Omental fat pad (tissue), 4 donors: Measurements from ENCODE around the gene GPRIN3. TPM values are rescaled to one million over a fixed set of nuclear protein-coding genes. Genes with fewer than 3 reads are reported as not detected.

Source experiments
- ATAC-seq: fragments of 150-250 bp; one replicate; pipeline ENCODE4 v1.9.1; 2016; ENCODE audit warnings: mild to moderate bottlenecking, moderate library complexity; ENCODE audit not compliant: low FRiP score
- DNase-seq: peaks from one replicate; pipeline ENCODE4 v3.0.0-alpha.2; 2019; ENCODE audit warnings: low spot score
- CTCF ChIP-seq, 3 donors: fragments of 450-650 bp; IDR thresholded peaks; one replicate each; pipeline ENCODE4 v1.5.1; 2016 to 2017; ENCODE audit warnings: antibody characterized with exemption in 3 of 3, mild to moderate bottlenecking in 3 of 3, moderate library complexity in 2 of 3
- total RNA-seq, 4 donors: library from RNA; depleted of rRNA; stranded (reverse); fragments of >200 nt; gene quantifications; one replicate each; pipeline ENCODE4 v1.1.0, GENCODE V29; 2016

GPRIN3 gene
- total RNA-seq, 4 donors from 2014 or later, result 3.3 to 19.3 (median 14.7) TPM

GRCh38 chr4:89253935-89254334 lies 53.7 kb downstream of the GPRIN3 start:
- DNase-seq, result no peak
- ATAC-seq, result no peak
- no peak for TF ChIP-seq CTCF (IDR thresholded peaks at IDR 0.05)

- no peak for ATAC-seq
- DNase-seq, result no peak
- TF ChIP-seq CTCF (IDR thresholded peaks at IDR 0.05), result no peak
Measured at GRCh38 chr4:89253311-89253710, 54.3 kb downstream of the GPRIN3 start.

DNA sequence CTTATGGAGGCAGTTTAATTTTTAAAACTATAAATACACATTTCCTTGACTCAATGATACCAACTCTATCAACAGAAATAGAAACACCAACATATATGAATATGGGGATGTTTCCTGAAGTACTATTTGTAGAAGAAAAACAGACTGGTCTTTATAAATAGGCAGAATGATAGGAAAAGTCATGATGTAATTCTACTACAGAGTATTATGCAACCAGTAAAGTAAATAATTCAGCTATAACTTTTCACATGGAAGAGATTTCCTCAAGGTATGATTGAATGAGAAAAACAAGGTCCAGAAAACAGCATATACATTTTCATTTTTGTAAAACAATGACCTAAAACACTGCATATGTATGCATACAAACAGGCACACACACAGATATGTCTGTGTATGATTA lies 56.2 kb downstream of the GPRIN3 start:
- ATAC-seq, result no peak
- no peak for TF ChIP-seq CTCF (IDR thresholded peaks at IDR 0.05)
- no peak for DNase-seq

- TF ChIP-seq CTCF (IDR thresholded peaks at IDR 0.05), result no peak
- no peak for DNase-seq
- no peak for ATAC-seq
Measured at GRCh38 chr4:89249716-89250361, 57.8 kb downstream of the GPRIN3 start.

DNA sequence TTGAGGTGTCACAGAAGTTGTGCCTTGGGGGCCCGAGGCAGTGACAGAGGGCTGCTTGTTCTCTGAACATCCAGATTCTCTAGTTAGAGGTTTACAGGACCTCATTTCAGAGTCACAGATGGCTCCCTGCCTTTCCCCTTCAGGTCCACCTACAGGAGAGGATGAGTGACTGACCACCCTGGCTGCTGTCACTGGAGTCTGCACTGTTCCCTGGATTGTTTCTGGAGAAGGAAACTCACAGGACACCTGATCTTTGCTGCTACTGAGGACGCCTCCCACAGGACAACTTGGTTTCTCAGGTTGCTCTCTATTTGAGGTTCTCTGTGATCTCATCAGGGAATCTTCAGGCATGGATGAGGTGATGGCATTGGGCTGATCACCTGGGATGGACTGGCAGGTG lies 58.3 kb downstream of the GPRIN3 start:
- DNase-seq (no peak), ATAC-seq (no peak)
- TF ChIP-seq CTCF (IDR thresholded peaks at IDR 0.05), result no peak

- ATAC-seq (no peak), DNase-seq (no peak)
- no peak for TF ChIP-seq CTCF (IDR thresholded peaks at IDR 0.05)
Measured at GRCh38 chr4:89248879-89249281, 58.7 kb downstream of the GPRIN3 start.

- TF ChIP-seq CTCF (IDR thresholded peaks at IDR 0.05), result no peak
- ATAC-seq (no peak), DNase-seq (no peak)
Measured at GRCh38 chr4:89247951-89248350, 59.6 kb downstream of the GPRIN3 start.
